ENCODE results near the gene LYPD1. TPM values are rescaled to one million over a fixed set of nuclear protein-coding genes. Genes with fewer than 3 reads are reported as not detected.

The LYPD1 gene
- total RNA-seq, 1 experiment from 2014 or later, result 0.21 TPM

DNA sequence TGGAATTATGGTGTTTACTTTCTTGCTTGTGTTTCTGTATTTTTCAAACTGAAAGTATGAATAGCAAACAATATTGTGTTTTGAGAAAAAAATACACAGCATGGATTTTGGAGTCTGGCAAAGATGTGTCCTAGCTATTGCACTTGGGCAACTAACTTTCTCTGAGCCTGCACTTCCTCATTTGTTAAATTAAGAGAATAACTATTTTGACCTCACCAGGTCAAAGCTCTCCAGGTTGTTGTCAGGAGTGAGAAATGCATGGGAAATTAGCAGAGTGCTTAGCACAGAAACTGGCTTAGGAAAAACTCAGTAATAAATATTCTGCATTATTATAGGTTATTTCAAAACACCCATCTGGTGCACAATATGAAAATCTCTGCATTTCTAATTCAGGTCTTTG lies 28.2 kb downstream of the LYPD1 start:
- H3K9me3 ChIP-seq (ENCODE audit: control insufficient read depth, insufficient read depth, low read depth, low read length), result no peaks in the 10 kb centered on the region
- no peaks in the 10 kb centered on the region for H3K36me3 ChIP-seq (ENCODE audit: control insufficient read depth, insufficient read depth, low read length)
- no peak overlapping the region for H3K27ac ChIP-seq (ENCODE audit: low read length)
- ChIA-PET CTCF (no interaction called here), POLR2A (no interaction called here)
- no peaks in the 10 kb centered on the region for H3K27me3 ChIP-seq (ENCODE audit: control insufficient read depth, insufficient read depth, low read length)
- TF ChIP-seq TCF7L2 (IDR thresholded peaks at IDR 0.05; ENCODE audit: low read depth, low read length), result no peak
- TF ChIP-seq REST (IDR thresholded peaks at IDR 0.05; ENCODE audit: insufficient read depth in 1 of 2, low read depth in 2 of 2, low read length in 1 of 2), result no peak
- TF ChIP-seq SIN3A (IDR thresholded peaks at IDR 0.05; ENCODE audit: borderline replicate concordance, insufficient read depth, low read depth, low read length), result no peak
- no peak for TF ChIP-seq POLR2AphosphoS5 (IDR thresholded peaks at IDR 0.05; ENCODE audit: low read depth, low read length)
- TF ChIP-seq, protein P1, sequence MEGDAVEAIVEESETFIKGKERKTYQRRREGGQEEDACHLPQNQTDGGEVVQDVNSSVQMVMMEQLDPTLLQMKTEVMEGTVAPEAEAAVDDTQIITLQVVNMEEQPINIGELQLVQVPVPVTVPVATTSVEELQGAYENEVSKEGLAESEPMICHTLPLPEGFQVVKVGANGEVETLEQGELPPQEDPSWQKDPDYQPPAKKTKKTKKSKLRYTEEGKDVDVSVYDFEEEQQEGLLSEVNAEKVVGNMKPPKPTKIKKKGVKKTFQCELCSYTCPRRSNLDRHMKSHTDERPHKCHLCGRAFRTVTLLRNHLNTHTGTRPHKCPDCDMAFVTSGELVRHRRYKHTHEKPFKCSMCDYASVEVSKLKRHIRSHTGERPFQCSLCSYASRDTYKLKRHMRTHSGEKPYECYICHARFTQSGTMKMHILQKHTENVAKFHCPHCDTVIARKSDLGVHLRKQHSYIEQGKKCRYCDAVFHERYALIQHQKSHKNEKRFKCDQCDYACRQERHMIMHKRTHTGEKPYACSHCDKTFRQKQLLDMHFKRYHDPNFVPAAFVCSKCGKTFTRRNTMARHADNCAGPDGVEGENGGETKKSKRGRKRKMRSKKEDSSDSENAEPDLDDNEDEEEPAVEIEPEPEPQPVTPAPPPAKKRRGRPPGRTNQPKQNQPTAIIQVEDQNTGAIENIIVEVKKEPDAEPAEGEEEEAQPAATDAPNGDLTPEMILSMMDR (IDR thresholded peaks at IDR 0.05), result no peak
- ATAC-seq, result no peak
- in situ Hi-C loops (cut with HindIII; ENCODE audit: low pct_unique_long_range_greater_than_20kb, low sequenced_read_pairs), result no loop called here
- H3K4me3 ChIP-seq (ENCODE audit: low read depth in 2 of 2, low read length in 2 of 2), result no peak overlapping the region
- BruUV-seq (replicated peaks), result no TSS peak
- intact Hi-C loops (cut with micrococcal nuclease; ENCODE audit: unreplicated experiment), result no loop called here
- DNase-seq (ENCODE audit: low read depth, low spot score), result no peak
- no peaks in the 10 kb centered on the region for H3K4me1 ChIP-seq (ENCODE audit: control insufficient read depth, insufficient read depth, low read length)

DNA sequence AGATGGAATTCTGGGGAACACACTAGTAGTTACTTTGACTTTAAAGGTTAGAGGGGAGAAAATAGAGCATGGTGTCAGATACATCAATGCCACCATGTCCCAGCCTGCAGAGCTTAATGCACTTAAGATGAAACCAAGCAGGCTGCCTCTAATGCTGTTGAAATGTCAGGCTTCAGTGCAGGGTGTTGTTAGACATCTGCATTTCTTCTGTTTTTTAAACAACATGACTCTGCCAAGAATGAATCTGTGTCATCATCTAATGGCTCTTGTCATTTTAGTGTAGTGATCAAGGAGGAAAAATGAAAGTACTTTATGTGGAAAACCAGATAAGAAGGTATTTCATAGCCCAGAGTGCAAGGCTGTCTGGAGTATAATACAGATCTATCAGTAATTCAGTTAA lies 29.9 kb downstream of the LYPD1 start:
- in situ Hi-C loops (cut with HindIII; ENCODE audit: low pct_unique_long_range_greater_than_20kb, low sequenced_read_pairs), result no loop called here

More for the DNA sequence above, 29.9 kb downstream of the LYPD1 start:
- no TSS peak for BruUV-seq (replicated peaks)
- no peak for TF ChIP-seq TCF7L2 (IDR thresholded peaks at IDR 0.05; ENCODE audit: low read depth, low read length)
- no peak for TF ChIP-seq POLR2AphosphoS5 (IDR thresholded peaks at IDR 0.05; ENCODE audit: low read depth, low read length)
- no peak for TF ChIP-seq SIN3A (IDR thresholded peaks at IDR 0.05; ENCODE audit: borderline replicate concordance, insufficient read depth, low read depth, low read length)
- TF ChIP-seq REST (IDR thresholded peaks at IDR 0.05; ENCODE audit: insufficient read depth in 1 of 2, low read depth in 2 of 2, low read length in 1 of 2), result no peak
- TF ChIP-seq, protein P1 (IDR thresholded peaks at IDR 0.05), result no peak
- Histone ChIP-seq H3K9me3 (ENCODE audit: control insufficient read depth, insufficient read depth, low read depth, low read length) (no peaks in the 10 kb centered on the region), H3K27me3 (ENCODE audit: control insufficient read depth, insufficient read depth, low read length) (no peaks in the 10 kb centered on the region), H3K36me3 (ENCODE audit: control insufficient read depth, insufficient read depth, low read length) (no peaks in the 10 kb centered on the region), H3K4me1 (ENCODE audit: control insufficient read depth, insufficient read depth, low read length) (no peaks in the 10 kb centered on the region), H3K27ac (ENCODE audit: low read length) (no peak overlapping the region), H3K4me3 (ENCODE audit: low read depth in 2 of 2, low read length in 2 of 2) (no peak overlapping the region)
- ATAC-seq, result no peak
- CTCF ChIA-PET, result no interaction called here
- intact Hi-C loops (cut with micrococcal nuclease; ENCODE audit: unreplicated experiment), result no loop called here
- POLR2A ChIA-PET, result no interaction called here
- no peak for DNase-seq (ENCODE audit: low read depth, low spot score)

Data from Panc1 (cell line).